Limb (tissue), 2 donors: ENCODE measurements around the gene ARHGAP45.
"Not testable (repeated sequence)": the region's sequence is repeated elsewhere in the genome, so short reads cannot be mapped to it uniquely, and the experiment has no call there.

Source experiments
- DNase-seq, 2 donors: peaks; one replicate each; pipeline ENCODE4 v3.0.0-alpha.2; 2016; ENCODE audit errors: extremely low spot score in 2 of 2

Gene ARHGAP45

GRCh38 chr19:1114728-1115127 lies 47.8 kb downstream of the ARHGAP45 start:
- DNase-seq, result not testable (repeated sequence)

- no peak for DNase-seq
Measured at GRCh38 chr19:1115646-1116420, 48.9 kb downstream of the ARHGAP45 start.

- no peak for DNase-seq
Measured at GRCh38 chr19:1116726-1117581, 50.0 kb downstream of the ARHGAP45 start.

- DNase-seq, result no peak
Measured at GRCh38 chr19:1117654-1118053, 50.7 kb downstream of the ARHGAP45 start.

GRCh38 chr19:1118999-1119398 lies 52.0 kb downstream of the ARHGAP45 start:
- no peak for DNase-seq

GRCh38 chr19:1119475-1120217 lies 52.7 kb downstream of the ARHGAP45 start:
- DNase-seq, result no peak

GRCh38 chr19:1121395-1121794 lies 54.4 kb downstream of the ARHGAP45 start:
- DNase-seq, result no peak

- no peak for DNase-seq
Measured at GRCh38 chr19:1122021-1122971, 55.3 kb downstream of the ARHGAP45 start.

- DNase-seq, result no peak
Measured at GRCh38 chr19:1122972-1123363, 56.0 kb downstream of the ARHGAP45 start.

GRCh38 chr19:1123381-1123780 lies 56.4 kb downstream of the ARHGAP45 start:
- DNase-seq, result no peak

- no peak for DNase-seq
Measured at GRCh38 chr19:1123885-1124677, 57.1 kb downstream of the ARHGAP45 start.

- DNase-seq, result no peak
Measured at GRCh38 chr19:1125601-1126467, 58.9 kb downstream of the ARHGAP45 start.

GRCh38 chr19:1126984-1127760 lies 60.2 kb downstream of the ARHGAP45 start:
- DNase-seq, result no peak

GRCh38 chr19:1128106-1128505 lies 61.1 kb downstream of the ARHGAP45 start:
- DNase-seq, result no peak

GRCh38 chr19:1129084-1129483 lies 62.1 kb downstream of the ARHGAP45 start:
- DNase-seq, result not testable (repeated sequence)

- DNase-seq, result no peak
Measured at GRCh38 chr19:1129535-1129934, 62.6 kb downstream of the ARHGAP45 start.

GRCh38 chr19:1130771-1131717 lies 64.1 kb downstream of the ARHGAP45 start:
- no peak for DNase-seq
